22Rv1 (cell line): ENCODE results near the gene NRM.

ENCODE experiments used
- ZFX ChIP-seq: fragments of 450-650 bp; IDR thresholded peaks from 2 replicates; pipeline ENCODE4 v1.6.1; 2017; ENCODE audit warnings: antibody characterized with exemption, borderline replicate concordance
- TF ChIP-seq, protein P1 (sequence below): fragments of 450-650 bp; IDR thresholded peaks from 2 replicates; pipeline ENCODE4 v1.5.1; 2017; ENCODE audit warnings: mild to moderate bottlenecking

DNA sequence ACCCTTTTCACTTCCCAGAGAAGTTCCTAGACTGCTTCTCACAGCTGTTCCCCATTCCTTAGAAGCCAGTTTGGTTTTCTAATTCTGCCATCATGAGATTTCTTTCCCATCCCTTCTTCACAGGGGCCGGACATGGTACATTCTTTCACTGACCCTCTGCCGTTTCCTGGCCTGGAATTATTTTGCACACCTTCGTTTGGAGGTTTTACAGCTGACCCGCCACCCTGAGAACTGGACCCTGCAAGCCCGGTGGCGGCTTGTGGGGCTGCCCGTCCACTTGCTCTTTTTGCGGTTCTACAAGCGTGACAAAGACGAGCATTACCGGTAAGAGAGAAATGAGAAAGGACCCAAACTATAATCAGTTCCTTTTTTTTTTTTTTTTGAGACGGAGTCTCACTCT, 39.6 kb downstream of the NRM start:
- TF ChIP-seq, protein P1, sequence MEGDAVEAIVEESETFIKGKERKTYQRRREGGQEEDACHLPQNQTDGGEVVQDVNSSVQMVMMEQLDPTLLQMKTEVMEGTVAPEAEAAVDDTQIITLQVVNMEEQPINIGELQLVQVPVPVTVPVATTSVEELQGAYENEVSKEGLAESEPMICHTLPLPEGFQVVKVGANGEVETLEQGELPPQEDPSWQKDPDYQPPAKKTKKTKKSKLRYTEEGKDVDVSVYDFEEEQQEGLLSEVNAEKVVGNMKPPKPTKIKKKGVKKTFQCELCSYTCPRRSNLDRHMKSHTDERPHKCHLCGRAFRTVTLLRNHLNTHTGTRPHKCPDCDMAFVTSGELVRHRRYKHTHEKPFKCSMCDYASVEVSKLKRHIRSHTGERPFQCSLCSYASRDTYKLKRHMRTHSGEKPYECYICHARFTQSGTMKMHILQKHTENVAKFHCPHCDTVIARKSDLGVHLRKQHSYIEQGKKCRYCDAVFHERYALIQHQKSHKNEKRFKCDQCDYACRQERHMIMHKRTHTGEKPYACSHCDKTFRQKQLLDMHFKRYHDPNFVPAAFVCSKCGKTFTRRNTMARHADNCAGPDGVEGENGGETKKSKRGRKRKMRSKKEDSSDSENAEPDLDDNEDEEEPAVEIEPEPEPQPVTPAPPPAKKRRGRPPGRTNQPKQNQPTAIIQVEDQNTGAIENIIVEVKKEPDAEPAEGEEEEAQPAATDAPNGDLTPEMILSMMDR = no peak
- no peak for TF ChIP-seq ZFX
